Measurements from ENCODE around the gene GRPEL1.

The GRPEL1 gene

GRCh38 chr4:7062816-7063215 is 5.0 kb downstream of the GRPEL1 start:
- DNase-seq: no peak

- DNase-seq: no peak
These were observed 6.0 kb downstream of the GRPEL1 start for GRCh38 chr4:7061815-7062214.

DNA sequence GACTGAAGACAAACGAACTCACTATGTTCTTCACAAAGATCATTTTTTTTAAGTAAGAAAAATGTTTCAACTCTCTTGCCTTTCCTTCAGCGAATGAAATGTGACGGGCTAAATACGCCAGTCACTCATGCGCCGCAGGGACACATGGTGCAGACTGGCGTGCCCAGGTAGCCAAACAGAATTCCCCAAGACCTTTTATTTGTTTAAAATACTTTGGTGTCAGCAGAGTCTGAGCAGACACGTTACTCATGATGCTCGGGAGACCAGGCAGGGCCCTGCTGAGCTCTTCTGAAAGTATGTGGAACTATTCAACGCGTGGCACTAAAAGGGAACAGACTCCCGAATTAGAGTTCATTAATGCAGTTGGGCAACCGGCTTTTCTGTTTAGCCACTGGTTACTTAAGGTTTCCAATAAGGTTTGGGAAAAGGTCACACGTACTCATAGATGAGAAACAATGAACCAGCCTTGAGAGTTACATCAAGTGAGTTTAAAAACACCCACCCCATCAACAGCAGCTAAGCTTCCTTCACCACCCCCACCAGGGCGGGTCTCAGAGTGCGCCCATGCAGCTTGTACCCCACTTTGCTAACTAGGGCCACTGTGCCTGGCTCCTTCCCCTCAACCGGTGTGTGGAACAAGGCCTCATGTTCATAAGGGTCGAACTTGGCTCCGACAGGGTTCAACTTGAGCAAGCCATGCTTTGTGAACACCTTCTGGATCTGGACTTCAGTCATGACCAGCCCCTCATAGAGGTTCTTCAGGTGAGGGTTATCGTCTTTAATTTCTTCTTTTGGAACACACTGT is 7.3 kb downstream of the GRPEL1 start:
- no peak for DNase-seq

- no peak for DNase-seq
These were observed 8.2 kb downstream of the GRPEL1 start for GRCh38 chr4:7059662-7060061.

DNA sequence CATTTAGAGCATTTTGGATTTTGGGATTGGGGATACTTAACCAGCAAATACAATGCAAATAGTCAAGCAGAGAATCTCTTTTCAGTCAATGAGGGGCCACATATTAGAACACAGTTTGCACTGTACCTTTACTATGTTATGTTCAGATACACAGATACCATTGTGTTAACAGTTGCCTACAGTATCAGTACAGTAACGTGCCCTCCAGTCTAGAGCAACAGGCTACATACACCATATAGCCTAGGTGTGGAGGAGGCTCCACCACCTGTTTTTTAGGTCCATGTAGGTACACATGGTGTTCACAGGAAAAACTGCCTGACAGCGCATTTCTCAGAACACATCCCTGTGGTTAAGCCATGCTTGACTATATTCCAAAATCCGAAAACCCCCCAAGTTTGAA is 9.1 kb downstream of the GRPEL1 start:
- no peak for DNase-seq

GRCh38 chr4:7055990-7056325 is 11.9 kb downstream of the GRPEL1 start:
- DNase-seq: no peak

DNA sequence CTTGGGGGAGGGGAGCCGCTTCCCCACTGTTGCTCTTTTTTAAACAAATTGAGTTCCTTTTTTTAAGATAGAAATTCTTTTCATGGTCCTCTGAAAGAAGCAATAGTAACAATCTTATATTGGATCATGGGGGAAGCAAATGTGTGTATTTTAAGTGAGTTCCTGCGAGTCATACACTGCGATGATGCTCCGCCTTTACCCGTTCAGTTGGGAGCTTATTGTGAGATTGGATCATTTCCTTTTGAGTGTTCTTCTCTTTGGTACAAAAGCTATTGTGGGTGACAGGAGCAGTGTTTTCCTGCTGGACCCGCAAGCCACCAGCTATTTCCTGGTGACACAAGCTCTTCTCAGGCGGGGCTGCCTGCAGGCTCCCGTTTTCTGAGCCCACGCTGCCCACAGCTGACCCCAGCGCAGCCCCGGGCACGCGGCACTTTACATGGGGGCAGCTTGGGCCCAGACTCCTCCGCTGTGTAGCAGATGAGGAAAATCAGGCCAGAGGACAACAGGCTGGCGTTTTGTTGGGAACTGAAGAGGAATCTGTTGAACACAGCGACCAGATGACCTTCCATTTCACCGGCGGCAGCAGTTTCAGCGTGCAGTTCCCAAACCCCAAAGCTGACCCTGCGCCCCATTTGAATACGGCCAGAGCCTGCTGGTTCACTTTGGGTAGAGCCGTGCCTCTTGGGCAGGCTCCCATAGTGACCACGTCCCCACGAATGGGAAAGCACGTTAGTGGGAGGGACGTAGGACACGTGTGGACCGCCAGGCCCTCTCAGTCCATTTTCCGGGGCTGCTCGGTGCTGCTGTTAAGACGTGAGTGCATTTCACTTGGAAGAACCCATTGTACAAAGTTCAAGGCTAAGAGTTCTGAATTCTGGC is 12.5 kb downstream of the GRPEL1 start:
- no peak for DNase-seq

DNA sequence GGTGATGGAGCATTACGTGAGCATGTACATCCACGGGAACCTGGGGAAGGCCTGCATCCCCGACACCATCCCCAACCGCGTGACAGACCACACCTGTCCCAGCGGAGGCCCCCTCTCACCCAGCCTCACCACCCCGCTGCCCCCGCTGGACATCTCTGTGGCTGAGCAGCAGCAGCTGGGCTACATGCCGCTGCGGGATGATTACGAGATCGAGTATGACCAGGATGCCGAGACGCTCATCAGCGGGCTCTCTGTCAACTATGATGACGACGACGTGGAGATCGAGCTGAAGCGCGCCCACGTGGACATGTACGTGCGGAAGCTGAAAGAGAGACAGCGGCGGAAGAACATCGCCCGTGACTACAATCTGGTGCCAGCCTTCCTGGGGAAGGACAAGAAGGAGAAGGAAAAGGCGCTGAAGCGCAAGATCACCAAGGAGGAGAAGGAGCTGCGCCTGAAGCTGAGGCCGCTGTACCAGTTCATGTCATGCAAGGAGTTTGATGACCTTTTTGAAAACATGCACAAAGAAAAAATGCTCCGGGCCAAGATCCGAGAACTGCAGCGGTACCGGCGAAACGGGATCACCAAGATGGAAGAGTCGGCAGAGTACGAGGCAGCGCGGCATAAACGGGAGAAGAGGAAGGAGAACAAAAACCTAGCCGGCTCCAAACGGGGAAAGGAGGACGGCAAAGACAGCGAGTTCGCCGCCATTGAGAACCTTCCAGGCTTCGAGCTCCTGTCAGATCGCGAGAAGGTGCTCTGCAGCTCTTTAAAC is 13.6 kb downstream of the GRPEL1 start:
- no peak for DNase-seq

DNA sequence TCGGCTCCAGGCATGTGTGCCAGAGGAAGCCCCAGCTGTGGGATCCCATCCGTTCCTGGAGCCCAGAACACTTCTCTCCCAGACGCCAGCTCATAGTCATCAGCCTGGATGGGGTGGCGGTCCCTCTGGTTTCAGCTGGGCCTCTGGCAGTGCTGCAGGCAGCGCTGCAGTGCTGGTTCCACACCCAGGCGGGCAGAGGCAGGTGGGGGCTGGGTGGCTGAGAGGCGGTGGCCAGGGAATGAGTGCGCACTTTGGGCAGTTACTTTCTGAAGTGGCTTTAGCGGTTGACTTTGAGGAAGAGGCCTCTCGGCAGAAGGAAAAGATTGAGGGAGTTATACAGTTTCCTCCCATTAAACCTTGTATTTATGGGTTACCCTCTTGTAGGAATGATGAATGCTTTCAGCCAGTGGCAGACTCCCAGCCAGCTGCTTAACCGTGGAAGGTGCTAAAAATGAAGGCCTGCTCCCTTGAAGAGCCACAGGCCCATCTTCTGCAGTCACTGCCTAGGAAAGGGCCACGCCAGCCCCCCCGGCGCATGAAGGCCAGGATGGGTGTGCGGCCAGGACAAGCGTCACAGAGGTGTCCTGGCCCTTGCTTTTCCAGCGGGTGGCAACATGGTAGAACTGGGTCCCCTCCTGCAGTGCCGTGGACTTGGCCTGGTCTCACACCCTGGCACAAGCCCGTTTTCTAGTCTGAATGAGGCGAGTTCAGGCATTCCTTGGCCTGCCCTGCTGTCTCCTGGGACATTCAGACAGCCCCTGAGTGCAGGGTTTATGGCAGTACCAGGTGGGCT is 14.7 kb downstream of the GRPEL1 start:
- DNase-seq: no peak

DNA sequence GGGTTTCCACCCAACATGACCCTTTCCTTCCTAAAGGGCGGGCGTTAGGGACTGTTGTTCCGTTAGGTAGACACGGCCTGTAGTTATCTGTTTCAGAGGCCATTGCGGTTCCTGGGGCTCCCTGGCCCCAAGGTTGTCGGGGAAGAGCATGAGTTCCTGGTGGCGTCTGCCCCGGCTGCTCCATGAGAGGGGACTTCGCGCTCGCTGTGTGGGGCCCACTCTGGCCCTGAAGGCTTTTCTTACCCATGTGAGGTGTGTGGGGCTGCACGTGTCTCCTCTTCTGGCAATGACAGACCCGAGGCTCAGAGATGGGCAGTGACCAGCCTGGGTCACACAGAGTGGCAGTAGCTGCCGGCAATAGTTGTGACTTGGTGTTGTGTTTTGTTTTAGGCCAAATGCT is 15.6 kb downstream of the GRPEL1 start:
- no peak for DNase-seq

DNA sequence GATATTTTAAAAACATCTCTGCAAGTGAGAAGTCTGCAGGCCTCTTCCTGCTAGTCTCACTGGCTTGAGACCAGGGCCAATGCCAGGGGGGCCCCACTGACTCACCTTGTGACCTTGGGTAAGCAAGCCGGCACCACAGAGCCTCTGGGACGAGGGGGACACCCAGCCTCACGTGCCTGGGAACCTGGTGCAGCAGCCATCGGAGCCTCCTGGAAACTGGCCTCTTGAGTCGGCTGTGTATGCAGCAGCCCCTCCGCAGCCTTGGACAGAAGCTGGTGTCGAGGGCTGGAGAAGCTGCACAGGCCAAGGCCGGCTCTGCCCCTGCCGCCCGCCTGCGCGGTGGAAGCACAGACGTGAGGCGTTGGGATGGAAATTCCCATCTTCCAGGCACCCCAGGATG is 16.0 kb downstream of the GRPEL1 start:
- no peak for DNase-seq

DNA sequence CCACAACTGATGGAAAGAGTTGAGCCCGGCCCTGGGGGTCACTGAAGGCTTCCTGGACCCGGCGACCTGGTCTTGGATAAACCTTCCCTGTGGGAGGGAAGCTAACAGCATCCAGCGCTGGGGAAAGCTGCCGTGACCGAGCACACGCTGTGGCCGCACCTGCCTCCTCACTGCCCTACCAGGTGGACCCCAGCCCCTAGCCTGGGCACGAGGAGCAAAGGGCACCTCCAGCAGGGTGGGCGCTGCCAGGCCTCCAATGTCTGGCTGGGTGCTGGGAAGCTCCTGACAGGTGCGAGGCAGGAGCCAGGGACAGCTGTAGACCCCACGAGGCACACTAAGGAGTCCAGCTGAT is 16.7 kb downstream of the GRPEL1 start:
- no peak for DNase-seq

DNA sequence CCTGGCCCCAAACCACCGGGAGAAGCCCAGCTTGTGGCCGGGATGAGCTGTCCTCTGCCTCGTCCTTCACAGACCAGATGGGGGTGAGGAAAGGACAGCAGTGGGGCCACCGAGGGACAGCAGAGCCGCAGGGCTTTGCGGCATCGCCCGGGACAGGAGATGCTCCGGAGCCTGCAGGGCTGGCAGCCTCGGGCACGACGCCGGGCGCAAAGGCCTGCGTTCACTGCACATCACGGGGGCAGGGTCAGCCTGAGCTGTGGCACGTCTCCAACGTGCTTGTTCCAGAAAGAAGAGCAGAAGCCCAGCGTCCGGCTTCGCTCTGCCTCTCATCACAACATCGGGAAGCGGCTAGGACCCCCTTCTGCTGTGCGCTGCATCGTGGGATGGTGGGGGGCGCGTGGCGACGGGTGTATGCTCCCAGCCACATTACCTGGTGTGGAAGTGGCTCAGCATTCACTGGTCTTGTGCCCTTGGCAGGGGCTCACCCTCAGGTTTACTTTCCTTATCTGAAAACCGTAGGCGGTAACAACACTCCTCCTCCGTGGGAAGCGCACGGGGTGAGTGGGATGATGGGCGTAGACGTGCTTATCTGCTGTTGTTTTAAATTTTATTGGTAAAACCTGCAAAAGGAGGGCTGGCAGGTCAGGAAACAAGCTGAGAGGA is 17.3 kb downstream of the GRPEL1 start:
- no peak for DNase-seq

DNA sequence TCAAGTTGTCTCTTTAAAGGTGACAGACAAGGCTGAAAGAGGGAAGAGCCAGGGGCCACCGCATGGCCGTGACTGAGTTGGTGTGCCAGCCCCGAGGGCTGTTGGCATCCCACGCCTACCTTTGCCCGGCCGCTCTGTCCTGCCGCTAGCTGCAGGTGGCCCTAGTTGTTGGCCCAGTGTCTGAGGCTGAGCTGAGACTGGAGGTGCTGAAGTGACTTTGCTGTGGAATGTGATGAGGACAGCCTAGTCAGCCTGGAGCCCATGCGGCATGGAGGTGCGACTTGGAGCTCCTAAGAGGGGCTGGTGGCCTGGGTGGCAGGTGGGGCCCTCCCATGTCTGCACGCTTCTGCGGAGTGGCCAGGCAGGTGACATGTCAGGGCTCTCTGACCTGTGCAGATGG is 18.1 kb downstream of the GRPEL1 start:
- no peak for DNase-seq

DNA sequence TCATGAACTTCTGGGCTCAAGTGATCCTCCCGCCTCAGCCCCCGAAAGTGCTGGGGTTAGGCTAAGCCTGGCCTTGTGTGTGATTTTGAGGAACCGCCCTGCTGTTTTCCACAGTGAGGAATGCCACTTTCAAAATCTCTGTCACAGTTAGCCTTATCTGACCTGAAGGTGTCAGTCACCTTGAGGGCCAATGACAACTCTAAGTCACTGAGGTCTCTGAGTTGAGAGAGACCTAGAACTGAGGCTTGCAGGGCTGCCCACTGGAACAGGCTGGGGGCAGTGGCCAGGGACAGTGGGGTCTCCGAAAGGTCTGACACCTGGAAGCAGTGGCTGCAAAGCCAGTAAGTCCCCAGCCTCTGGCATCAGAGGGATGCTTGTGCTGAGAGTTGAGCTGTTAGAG is 18.6 kb downstream of the GRPEL1 start:
- no peak for DNase-seq

DNA sequence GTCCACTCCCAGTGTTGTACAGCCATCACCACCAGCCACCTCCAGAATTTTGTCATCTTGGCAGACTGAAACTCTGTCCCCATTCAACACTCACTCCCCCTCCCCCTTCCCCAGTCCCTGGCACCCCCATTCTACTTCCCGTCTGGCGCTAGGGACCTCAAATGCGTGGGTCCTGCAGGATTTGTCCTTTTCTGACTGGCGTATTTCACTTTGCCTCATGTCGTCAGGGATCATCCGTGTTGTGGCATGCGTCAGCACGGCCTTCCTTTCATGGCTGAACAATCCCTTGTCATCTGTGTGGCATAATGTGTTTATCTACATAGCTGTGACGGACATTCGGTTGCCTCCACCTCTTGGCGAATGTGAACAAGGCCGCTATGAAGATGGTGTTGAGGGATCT is 19.2 kb downstream of the GRPEL1 start:
- no peak for DNase-seq

GRCh38 chr4:7046971-7047370 is 20.9 kb downstream of the GRPEL1 start:
- no peak for DNase-seq

DNA sequence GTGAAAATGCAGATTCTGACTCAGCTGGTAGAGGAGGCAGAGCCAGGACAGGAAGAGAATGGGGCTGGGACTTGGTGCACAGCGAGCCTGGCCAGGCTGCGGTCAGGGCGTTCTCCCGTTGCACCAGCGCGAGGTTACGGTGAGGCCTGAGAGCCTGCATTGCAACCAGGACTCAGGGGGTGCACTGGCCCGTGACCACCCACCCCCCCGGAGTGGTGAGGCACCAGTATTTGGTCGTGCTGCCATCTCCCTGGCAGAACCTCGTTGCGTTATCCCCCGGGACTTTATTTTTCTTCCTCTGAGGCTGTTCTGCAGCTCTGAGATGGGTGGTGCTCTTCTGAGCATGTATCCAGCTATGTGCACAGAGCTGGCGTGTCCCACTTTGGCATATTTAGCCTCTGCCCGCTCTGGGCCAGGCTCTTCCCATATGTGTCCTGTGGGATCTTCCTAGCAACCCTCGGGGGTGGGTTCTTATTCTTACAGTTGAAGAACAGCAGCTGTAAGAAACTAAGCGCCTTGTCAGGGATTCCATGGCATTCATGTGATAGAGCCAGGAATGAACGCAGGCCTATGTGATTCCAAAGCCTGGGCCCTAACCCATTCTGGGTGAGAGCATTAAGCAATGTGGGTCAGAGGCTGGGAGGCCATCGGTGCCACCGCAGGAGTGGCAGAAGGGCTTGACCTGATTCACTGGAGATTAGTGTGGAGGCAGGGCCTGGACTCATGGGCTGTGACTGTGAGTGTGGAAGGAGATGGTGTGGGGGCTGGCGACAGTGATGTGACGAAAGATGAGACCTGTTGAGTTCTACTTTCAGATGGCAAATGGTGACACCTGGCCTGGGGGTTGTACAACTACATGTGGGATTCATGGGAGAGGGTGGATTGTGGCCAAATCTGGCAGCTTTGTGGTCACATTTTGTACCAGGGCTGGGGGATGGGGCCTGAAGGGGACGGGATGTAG is 21.6 kb downstream of the GRPEL1 start:
- no peak for DNase-seq

- no peak for DNase-seq
These were observed 22.3 kb downstream of the GRPEL1 start for GRCh38 chr4:7045553-7045952.

DNA sequence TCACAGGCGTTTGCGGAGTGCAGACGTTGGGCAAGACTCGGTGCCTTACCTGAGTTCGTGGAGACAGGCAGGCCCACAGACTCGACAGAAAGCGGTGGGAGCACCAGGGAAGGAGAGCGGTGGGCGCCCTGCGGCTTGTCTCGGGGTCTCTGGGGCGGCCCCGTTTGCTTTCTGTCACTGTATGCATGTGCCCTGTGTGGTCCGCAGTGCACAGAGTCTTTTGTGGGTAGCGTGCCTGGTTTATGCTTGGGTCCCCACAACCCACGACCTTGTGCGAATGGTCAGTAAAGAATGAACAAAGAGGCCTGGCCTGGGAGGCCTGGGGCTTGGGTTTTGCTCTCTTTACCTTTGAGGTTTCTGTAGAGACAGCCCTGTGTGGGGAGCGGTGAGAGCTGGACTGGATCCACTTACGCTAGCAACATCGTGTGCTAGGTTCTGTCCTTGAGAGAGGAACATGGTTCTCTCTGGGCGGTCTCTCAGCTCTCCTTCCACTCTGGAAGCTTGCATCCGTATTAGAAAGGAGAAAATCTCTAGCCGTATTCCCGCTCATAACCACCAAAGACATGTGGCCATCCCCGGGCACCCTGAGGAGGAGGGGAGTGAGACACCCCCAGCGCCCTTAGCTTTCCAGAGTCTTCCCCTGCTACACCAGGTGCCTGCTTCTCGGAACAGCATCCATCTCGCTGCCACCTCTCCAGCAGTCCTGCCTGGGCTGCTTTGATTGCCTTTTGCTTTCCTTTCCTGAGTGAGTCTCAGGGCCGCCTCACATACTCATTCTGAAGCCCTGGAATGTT is 23.5 kb downstream of the GRPEL1 start:
- no peak for DNase-seq
